Measurements from ENCODE around the gene AFTPH.

The AFTPH gene

DNA sequence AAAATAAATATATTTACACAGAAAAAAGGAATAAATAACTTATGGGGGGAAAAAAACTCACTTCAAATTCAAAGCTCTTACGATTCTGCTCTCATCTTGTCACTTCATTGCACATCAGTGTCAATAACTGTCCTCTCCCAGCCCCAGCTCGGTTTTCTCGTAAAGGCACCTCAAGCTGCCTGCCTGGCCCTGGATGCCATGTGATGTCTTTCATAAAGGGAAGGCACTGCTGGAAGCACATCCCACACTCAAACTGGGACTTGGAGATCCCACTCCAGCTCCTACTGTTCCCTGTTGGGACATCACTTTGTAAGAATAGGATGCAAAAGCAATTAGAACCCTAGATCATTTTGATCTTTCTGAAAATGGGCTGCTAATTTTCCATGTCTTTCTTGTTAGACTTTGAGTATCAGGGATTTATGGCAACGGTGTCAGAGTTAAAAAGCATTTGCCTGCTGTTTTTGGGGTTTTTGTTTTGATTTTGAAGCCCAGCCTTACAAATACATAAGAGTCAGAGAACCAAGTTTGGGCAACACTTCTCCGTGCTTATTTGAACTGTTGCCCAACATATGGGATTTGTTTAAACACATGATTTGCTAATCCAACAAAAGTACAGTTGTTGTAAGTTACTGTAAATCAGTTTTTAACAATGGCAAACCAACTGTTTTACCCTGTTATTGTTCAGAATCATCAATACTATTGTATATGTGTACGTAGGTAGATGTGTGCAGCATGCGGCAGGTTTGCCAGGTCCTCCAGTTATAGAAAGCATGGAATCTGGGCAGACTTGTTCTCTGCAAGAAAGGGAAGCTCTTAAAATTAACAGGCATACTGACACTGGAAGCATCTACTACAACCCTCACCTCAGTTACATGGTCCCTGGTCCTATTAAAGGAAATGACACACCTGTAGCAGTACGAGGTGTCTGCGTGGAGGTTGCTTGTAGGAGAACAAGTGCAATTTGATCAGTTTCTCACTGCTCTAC lies 109.0 kb downstream of the AFTPH start:
- no peak for DNase-seq (ENCODE audit: low read depth in 2 of 2)

DNA sequence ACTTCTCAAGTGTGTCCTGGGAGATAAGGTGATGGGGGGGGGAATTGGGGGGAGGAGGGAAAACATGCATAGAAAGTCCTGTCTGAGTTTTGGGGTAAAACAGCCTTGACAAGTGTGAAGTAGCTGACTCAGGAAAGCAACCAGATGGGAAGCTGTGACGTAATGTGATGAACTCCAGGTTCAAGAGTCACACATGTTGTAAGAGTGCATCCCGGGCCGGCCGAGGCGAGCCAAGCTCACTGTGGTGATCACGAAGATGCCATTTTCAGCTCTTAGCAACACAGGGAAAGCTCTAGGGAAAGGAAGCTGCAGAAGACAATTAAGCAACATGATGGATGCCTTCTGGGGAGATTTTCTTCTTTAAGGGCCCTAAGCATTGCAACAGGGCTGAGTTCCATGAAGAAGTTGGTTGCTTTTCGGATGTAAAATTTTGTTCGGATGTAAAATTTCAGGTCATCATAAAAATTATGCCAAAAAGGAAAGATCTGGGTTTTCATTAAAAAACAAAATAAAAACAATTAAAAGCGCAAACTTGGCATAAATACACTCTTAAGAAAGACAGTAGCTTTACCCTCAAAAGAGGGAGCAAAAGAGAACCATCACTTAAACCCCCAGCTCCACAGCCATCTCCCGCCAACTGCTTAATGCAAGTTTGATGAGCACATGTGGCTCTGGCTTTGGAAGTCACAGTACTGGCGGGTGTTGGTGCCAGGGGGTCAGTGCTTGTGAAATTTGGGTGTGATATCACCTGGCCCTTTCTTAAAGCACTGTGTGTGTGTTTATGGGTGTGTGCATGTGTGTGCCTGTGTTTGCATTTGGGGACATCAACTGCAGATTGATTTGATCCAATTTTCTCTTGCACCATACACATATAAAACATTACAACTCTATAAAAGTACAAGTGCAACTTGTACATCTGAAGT lies 110.5 kb downstream of the AFTPH start:
- no peak for DNase-seq (ENCODE audit: low read depth in 2 of 2)

DNA sequence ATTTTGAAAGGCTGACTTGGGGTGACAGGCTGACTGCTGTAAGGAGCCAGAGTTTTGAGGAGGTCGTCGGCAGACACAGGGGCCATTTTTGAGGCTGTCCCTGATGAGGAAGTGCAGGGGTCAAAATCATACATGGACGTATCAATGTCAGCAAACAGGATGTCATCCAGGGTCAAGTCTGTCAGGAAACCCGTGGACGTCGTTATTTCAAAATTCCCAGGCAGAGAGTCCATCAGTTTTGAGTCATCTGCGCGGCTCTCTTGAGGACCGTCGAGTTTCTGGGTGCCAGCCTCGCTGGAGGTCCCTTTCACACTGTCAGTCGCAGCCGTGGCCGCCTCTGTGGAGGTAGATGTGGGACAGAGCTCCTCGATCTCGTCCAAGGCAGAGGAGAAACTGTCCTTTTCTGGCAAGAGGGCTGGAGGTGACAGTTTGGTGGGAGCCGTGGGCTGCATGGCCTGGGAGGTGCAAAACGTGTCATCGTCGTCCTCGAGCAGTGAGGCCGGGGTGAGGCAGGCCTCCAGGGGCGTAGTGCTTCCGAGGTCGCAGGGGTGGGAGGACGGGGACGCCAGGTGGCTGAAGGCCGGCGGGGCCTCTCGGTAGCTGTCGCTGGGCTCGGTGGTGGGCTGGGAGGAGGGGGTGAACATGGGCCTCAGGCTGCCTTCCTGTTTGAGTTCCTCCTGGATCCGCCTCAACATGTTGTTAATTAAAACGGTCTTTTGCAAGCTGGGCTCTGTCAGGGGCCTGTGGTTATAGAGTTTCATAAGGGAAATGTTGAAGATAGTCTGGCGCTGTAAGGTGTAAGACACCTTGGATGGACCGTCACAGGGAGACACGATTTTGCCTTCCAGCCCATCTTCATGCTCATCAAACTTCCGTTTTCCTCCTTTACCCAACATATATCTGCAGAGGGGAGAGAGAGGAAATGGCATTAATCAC lies 112.1 kb downstream of the AFTPH start:
- DNase-seq (ENCODE audit: low read depth in 2 of 2) = no peak

DNA sequence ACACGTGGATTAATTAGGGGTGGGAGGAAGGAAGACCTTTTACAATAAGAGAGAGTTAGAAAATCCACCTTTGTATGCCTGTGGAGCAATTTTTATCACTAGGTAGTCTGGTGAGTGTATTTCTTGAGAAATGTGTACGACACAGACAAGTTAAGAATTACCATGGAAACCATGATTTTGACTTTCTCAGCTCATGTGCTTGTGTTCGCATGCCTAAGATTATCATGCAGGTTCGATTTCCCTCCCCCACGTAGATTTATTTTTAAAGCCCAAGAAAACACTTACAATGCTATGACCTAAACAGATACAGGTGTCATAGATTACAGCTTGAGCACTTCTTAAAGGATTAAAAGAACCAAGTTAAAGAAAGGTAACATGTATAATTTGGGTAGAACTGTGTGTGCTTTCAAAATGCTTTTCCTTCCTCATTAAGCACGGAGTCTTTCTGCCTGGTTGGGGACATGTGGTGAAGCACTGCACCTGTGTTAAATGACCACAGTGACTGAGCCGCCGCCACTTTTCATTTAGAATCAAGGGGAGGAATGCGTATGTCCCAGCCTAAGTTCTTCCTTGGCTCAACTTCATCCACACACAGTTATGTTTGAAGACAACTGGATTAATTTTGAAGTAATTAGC lies 113.0 kb downstream of the AFTPH start:
- DNase-seq (ENCODE audit: low read depth in 2 of 2) = no peak

DNA sequence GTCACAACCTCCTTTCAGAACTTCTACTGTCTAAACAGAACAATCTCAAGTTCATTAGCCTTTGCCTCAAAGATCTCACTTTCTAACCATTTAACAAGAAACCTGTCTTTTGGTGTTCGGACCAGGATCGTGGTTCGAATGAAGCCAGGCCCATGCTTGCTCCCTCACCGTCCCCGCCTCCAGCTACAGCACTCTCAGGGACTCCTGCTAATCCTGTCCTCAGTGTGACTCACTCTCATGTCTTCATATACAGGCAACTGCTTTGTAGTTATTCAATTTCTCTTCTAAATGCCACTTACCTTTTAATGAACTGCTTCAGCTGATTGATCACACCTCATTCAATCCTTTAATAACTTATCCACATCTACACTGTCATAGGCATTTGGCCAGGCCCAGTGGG lies 113.8 kb downstream of the AFTPH start:
- no peak for DNase-seq (ENCODE audit: low read depth in 2 of 2)

DNA sequence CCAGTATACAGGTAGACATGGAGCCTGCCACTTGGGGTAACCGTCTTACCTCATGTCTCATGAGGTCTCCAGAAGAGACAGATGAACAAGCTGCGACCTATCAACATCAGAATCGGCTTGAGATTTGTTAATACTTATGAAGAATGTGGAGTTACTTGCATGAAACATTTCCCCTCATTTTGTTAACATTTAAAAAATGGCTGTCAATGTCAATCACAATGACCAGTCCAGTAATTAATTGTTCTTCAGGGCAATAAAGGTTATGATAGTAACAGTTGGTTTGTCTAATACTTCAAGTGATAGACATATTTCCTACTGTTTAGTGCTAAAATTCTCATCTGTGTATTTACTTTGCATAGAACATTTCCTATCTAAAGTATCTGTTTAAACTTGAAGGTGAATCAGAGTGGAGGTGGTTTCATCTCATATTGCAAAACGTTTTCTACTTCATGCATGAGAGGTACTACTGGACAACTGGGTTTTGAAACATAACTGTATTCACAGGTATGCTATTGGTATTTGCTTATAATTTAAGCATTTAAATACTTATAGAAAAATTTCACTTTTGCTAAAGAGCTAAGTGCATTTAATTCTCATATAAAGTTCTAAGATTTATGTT lies 114.5 kb downstream of the AFTPH start:
- no peak for DNase-seq (ENCODE audit: low read depth in 2 of 2)

DNA sequence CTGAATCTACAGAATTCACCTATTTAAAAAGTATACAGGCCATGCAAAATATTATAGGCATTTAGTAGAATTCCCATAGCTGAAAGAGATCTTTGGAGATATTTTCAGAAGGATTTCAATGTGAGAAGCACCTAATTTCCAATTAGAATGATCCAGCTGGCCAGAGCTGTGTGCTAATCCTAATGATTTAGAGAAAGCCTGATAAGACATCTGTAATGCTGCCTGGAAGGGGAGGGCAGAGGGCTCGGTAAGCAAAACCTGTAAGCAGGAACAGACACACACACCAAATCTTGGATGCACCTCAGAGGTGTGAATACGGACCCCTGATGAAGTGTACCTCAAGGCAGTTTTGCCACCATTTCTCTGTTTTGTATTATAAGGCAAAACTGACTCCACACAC lies 115.6 kb downstream of the AFTPH start:
- no peak for DNase-seq (ENCODE audit: low read depth in 2 of 2)

DNA sequence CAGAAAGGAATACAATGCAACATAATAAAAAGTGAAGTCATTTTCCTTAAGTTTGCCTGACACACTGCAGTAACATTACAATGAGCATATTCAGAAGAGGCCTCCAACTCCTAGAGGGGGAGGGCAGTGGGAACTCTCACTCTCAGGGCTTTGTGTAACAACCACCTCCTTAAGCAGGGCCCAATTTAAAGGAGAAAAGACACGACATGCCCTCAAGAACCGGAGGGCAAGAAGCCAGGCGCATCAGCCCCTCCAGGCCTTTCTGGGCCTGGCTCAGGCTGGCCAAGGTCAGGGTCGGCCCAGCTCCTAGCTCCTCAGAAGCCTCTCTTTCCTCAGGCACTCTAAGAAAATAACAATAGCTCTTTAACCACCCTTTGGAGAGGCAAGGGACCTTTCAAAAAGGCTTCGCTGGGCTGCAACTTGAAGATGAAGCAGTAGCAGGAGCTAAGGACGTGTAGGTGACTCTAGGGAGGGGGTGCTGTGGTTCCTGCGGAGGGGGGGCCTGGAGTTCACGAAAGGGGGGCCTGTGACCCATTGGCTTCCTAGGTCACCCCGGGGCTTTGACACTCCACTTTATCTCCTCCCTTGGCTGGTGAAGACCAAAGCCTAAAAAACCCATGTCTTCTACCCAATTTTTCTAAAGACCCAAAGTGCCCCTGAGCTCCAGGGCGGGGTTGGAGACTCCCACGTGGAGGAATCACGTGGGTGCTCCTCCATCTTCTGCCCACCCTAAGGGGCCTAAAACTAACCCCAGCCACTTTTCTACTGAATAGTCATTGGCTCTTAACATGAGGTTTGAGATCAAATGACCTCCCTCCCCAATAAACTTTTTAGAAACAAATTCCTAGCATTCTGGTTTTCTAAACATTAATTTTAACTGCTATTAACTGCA lies 116.3 kb downstream of the AFTPH start:
- no peak for DNase-seq (ENCODE audit: low read depth in 2 of 2)

DNA sequence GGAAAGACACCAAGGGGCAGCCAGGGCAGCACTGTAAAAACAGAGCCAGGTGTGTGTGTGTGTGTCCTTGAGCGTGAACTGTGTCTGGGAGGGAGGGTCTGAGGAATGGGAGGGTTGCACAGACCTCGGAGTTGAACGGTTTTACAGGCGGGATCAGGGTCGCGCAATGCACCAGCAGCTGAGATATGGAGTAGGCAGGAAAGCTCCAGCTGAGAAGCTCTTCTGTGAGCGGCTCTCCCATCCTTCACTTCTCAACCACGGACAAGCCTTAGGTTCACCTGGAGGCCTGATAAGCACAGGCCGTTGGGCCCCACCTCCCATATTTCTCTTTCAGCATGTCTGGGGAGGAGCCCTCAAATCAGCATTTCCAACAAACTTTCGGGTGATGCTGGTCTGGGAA lies 117.5 kb downstream of the AFTPH start:
- no peak for DNase-seq (ENCODE audit: low read depth in 2 of 2)
